Activated CD8-positive, alpha-beta T cell treated with anti-CD3 and anti-CD28 coated beads for 36 hours (primary cell): ENCODE measurements around the gene TMEM108. TPM values are rescaled to one million over a fixed set of nuclear protein-coding genes. Genes with fewer than 3 reads are reported as not detected.
A peak's percentile ranks its signal among the peaks of the same experiment; 100 is the strongest.

Experiments
- ATAC-seq: fragments of 200-7000 bp; cut with Tn5 transposase; one replicate; pipeline ENCODE4 v1.10.0; 2021; ENCODE audit warnings: mild to moderate bottlenecking, moderate library complexity
- CTCF ChIA-PET: fragments of 350-600 bp; sonication (Branson Sonifier 250); formaldehyde crosslinking; loops from one replicate; lab custom pipeline; 2021; ENCODE audit warnings: antibody characterized with exemption; lab: Charles Lee
- POLR2A ChIA-PET: fragments of 350-600 bp; sonication (Branson Sonifier 250); formaldehyde crosslinking; loops from one replicate; lab custom pipeline; 2021; ENCODE audit warnings: antibody characterized with exemption; lab: Charles Lee
- DNase-seq: peaks from one replicate; pipeline ENCODE4 v3.0.0-alpha.2; 2020
- H3K27ac Mint-ChIP-seq: one replicate; pipeline ENCODE4 v1.8.0; 2021; ENCODE audit warnings: mild to moderate bottlenecking, mixed read lengths
- H3K27me3 Mint-ChIP-seq: one replicate; pipeline ENCODE4 v1.8.0; 2021; ENCODE audit warnings: mixed read lengths
- H3K36me3 Mint-ChIP-seq: one replicate; pipeline ENCODE4 v1.8.0; 2021; ENCODE audit warnings: low read depth, mixed read lengths
- H3K4me1 Mint-ChIP-seq: one replicate; pipeline ENCODE4 v1.8.0; 2021; ENCODE audit warnings: low read depth, mixed read lengths
- H3K4me3 Mint-ChIP-seq: one replicate; pipeline ENCODE4 v1.8.0; 2021; ENCODE audit warnings: mild to moderate bottlenecking, moderate library complexity, mixed read lengths
- H3K9me3 Mint-ChIP-seq: one replicate; pipeline ENCODE4 v1.8.0; 2021; ENCODE audit warnings: mixed read lengths
- CTCF ChIP-seq: fragments of 200-600 bp; IDR thresholded peaks from one replicate; pipeline ENCODE4 v1.8.0; 2022; ENCODE audit warnings: antibody characterized with exemption, mild to moderate bottlenecking
- intact Hi-C: fragments of 100-400 bp; cut with micrococcal nuclease; formaldehyde crosslinking; loops from one replicate; pipeline ENCODE4 v1.10.0; 2022
- total RNA-seq, 2 experiments: library from RNA; stranded (reverse); gene quantifications; one replicate each; pipeline ENCODE4 v1.2.3, GENCODE V29; 2021

Gene TMEM108
- total RNA-seq, 2 experiments from 2014 or later: not detected

GRCh38 chr3:133274477-133274876, 236.3 kb downstream of the TMEM108 start:
- intact Hi-C loops: no loop called here
- ChIA-PET CTCF (interaction anchor here (1.1 kb wide), 1 partner anchor 10 kb away, joined by 3 read pairs; no protein-coding TSS in a partner anchor), POLR2A (no interaction called here)
- Mint-ChIP-seq H3K9me3 (no peaks in the 10 kb centered on the region), H3K27ac (no peak overlapping the region), H3K36me3 (no peaks in the 10 kb centered on the region), H3K27me3 (peaks cover 10% of the 10 kb centered on the region), H3K4me1 (peaks cover 2% of the 10 kb centered on the region), H3K4me3 (no peak overlapping the region)
- peak; percentile 12 for TF ChIP-seq CTCF
- no peak for ATAC-seq
- no peak for DNase-seq

GRCh38 chr3:133276594-133276993, 238.4 kb downstream of the TMEM108 start:
- ATAC-seq (no peak), DNase-seq (peak; percentile 2)
- peaks cover 7% of the 10 kb centered on the region for H3K27me3 Mint-ChIP-seq

GRCh38 chr3:133277813-133278212, 239.6 kb downstream of the TMEM108 start:
- Mint-ChIP-seq H3K4me3 (no peak overlapping the region), H3K36me3 (no peaks in the 10 kb centered on the region), H3K27ac (no peak overlapping the region), H3K9me3 (no peaks in the 10 kb centered on the region), H3K4me1 (peaks cover 2% of the 10 kb centered on the region), H3K27me3 (peaks cover 7% of the 10 kb centered on the region)
- intact Hi-C loops: no loop called here
- TF ChIP-seq CTCF: no peak
- DNase-seq (no peak), ATAC-seq (no peak)
- ChIA-PET CTCF (no interaction called here), POLR2A (no interaction called here)

More at GRCh38 chr3:133276594-133276993, 238.4 kb downstream of the TMEM108 start:
- TF ChIP-seq CTCF: no peak
- no peak overlapping the region for H3K4me3 Mint-ChIP-seq
- no peaks in the 10 kb centered on the region for H3K9me3 Mint-ChIP-seq
- H3K4me1 Mint-ChIP-seq: peaks cover 2% of the 10 kb centered on the region
- ChIA-PET CTCF (no interaction called here), POLR2A (interaction anchor here (0.6 kb wide), 1 partner anchor 35 kb away, joined by 3 read pairs; no protein-coding TSS in a partner anchor)
- intact Hi-C loops: no loop called here
- no peaks in the 10 kb centered on the region for H3K36me3 Mint-ChIP-seq
- H3K27ac Mint-ChIP-seq: no peak overlapping the region

- Mint-ChIP-seq H3K27me3 (peaks cover 7% of the 10 kb centered on the region), H3K9me3 (no peaks in the 10 kb centered on the region), H3K4me1 (peaks cover 2% of the 10 kb centered on the region), H3K4me3 (no peak overlapping the region), H3K27ac (no peak overlapping the region), H3K36me3 (no peaks in the 10 kb centered on the region)
- TF ChIP-seq CTCF: no peak
- no peak for DNase-seq
- ATAC-seq: no peak
- ChIA-PET POLR2A (no interaction called here), CTCF (no interaction called here)
- intact Hi-C loops: no loop called here
Observed at GRCh38 chr3:133278260-133279043, 240.3 kb downstream of the TMEM108 start.

GRCh38 chr3:133280586-133280985, 242.4 kb downstream of the TMEM108 start:
- intact Hi-C loops: no loop called here
- CTCF ChIA-PET: interaction anchor here (1.6 kb wide), 1 partner anchor 21 kb away, joined by 4 read pairs; no protein-coding TSS in a partner anchor
- H3K4me1 Mint-ChIP-seq: peaks cover 2% of the 10 kb centered on the region

More at GRCh38 chr3:133280586-133280985, 242.4 kb downstream of the TMEM108 start:
- TF ChIP-seq CTCF: no peak
- DNase-seq: no peak
- Mint-ChIP-seq H3K27ac (no peak overlapping the region), H3K9me3 (no peaks in the 10 kb centered on the region), H3K27me3 (peaks cover 5% of the 10 kb centered on the region), H3K4me3 (no peak overlapping the region), H3K36me3 (no peaks in the 10 kb centered on the region)
- POLR2A ChIA-PET: no interaction called here
- ATAC-seq: no peak
